Measurements from ENCODE around the gene PCNX2.

PCNX2 gene

DNA sequence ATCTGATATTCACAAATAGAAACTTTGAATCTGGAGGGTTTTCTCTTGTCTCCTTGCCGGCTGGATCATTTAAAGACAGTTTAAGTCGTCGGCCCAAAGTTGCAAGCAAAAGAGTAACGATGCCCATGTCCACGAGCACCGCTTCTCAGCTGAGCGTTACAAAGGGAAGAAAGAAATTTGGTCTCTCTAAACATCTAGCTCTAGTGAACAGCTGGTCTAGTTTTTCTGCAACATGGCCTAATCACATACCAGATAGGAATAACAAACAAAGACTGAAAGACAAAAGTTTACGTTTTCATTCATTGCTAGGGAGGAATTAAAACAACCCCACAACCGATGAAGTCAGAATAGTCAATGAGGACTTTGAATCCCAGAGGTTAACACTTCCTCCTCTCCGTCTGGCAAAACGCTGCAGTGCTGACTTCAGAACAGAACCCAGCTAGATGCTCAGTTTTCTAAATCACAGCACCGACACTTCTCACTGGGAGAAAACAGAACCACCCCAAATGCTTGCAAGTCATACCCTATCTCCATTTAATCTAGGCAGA is 275.7 kb downstream of the PCNX2 start:
- H3K4me3 ChIP-seq (ENCODE audit: low read depth in 1 of 2, low read length in 2 of 2): no peak overlapping the region

DNA sequence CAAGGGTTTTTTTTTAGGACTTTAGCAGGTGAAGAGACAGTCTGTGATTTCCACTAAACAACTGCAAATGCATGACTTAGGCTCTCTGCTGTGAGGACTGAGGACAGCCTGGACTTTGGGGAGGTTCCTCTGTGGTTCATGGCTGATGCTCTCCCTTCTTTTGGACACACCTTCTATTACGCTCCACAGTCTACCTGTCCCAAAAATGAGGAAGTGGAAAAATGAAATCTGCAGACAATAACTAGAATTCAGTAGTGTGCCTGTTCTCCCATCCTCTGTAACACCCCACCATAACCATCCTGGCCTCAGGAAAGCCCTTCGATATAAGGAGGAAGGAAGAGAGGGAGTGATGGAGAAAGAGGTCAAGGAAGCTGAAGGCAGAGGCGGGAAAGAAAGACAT is 276.4 kb downstream of the PCNX2 start:
- Histone ChIP-seq H3K4me3 (ENCODE audit: low read depth in 1 of 2, low read length in 2 of 2) (no peak overlapping the region), H3K27me3 (ENCODE audit: control insufficient read depth in 1 of 2, insufficient read depth in 2 of 2, low read length in 2 of 2) (no peaks in the 10 kb centered on the region), H3K9ac (ENCODE audit: low read depth in 1 of 2, low read length in 2 of 2) (no peak overlapping the region), H3K27ac (ENCODE audit: low read depth, low read length) (no peak overlapping the region), H3K4me1 (ENCODE audit: control insufficient read depth in 1 of 2, insufficient read depth in 2 of 2, low read length in 2 of 2) (peaks cover 4 to 10% of the 10 kb centered on the region in 2 donors), H3K36me3 (ENCODE audit: control insufficient read depth in 1 of 2, insufficient read depth in 2 of 2, low read length in 2 of 2) (peaks cover 0 to 2% of the 10 kb centered on the region in 2 donors), H3K9me3 (ENCODE audit: control insufficient read depth in 1 of 2, low read length in 2 of 2) (no peaks in the 10 kb centered on the region)

More for the DNA sequence above, 275.7 kb downstream of the PCNX2 start:
- no peaks in the 10 kb centered on the region for H3K9me3 ChIP-seq (ENCODE audit: control insufficient read depth in 1 of 2, low read length in 2 of 2)
- H3K36me3 ChIP-seq (ENCODE audit: control insufficient read depth in 1 of 2, insufficient read depth in 2 of 2, low read length in 2 of 2): no peaks in the 10 kb centered on the region
- H3K9ac ChIP-seq (ENCODE audit: low read depth in 1 of 2, low read length in 2 of 2): no peak overlapping the region
- no peak overlapping the region for H3K27ac ChIP-seq (ENCODE audit: low read depth, low read length)
- H3K27me3 ChIP-seq (ENCODE audit: control insufficient read depth in 1 of 2, insufficient read depth in 2 of 2, low read length in 2 of 2): no peaks in the 10 kb centered on the region
- H3K4me1 ChIP-seq (ENCODE audit: control insufficient read depth in 1 of 2, insufficient read depth in 2 of 2, low read length in 2 of 2): peaks cover 4 to 10% of the 10 kb centered on the region in 2 donors

DNA sequence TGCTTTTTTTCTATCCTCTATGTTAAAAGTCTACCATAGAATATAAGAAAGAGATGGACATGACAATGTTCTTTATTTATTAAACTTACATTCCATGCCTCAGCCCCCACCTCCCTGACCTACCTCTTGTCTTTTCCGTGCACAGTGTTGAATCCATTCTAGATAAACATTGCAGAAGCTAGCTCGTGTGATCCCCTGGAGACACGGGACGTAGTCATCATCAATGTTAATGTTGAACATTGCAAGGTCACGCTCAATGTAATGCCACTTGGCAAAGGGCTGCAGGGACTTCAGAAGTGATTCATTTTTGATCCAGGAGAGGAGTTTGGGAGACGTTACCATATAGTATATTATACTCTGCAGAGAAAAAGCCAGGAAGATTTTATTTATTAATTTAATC is 278.7 kb downstream of the PCNX2 start:
- no peaks in the 10 kb centered on the region for H3K27me3 ChIP-seq (ENCODE audit: control insufficient read depth in 1 of 2, insufficient read depth in 2 of 2, low read length in 2 of 2)
- H3K36me3 ChIP-seq (ENCODE audit: control insufficient read depth in 1 of 2, insufficient read depth in 2 of 2, low read length in 2 of 2): peaks cover 0 to 4% of the 10 kb centered on the region in 2 donors
- H3K4me3 ChIP-seq (ENCODE audit: low read depth in 1 of 2, low read length in 2 of 2): no peak overlapping the region
- no peak overlapping the region for H3K9ac ChIP-seq (ENCODE audit: low read depth in 1 of 2, low read length in 2 of 2)
- H3K4me1 ChIP-seq (ENCODE audit: control insufficient read depth in 1 of 2, insufficient read depth in 2 of 2, low read length in 2 of 2): peaks cover 4 to 10% of the 10 kb centered on the region in 2 donors
- no peak overlapping the region for H3K27ac ChIP-seq (ENCODE audit: low read depth, low read length)
- H3K9me3 ChIP-seq (ENCODE audit: control insufficient read depth in 1 of 2, low read length in 2 of 2): no peaks in the 10 kb centered on the region

DNA sequence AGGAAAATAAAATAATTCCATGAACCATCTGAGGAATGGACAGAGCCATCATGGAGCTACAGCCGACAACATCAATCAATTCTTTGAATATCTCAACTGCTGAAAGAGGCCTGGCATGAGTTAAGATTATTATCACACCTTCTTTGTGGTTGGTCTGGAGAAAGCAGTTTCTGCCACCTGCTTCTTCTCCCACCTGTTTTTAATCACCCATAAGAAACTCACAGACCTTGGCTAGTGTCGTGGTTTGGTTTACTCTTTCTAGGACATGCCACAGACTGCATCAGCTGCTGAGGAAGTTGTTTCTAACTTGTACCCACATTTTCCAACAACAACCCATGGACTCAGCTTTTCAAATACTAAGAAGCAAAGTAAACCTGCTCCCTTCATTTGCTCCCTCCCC is 279.6 kb downstream of the PCNX2 start:
- Histone ChIP-seq H3K9ac (ENCODE audit: low read depth in 1 of 2, low read length in 2 of 2) (no peak overlapping the region), H3K27me3 (ENCODE audit: control insufficient read depth in 1 of 2, insufficient read depth in 2 of 2, low read length in 2 of 2) (no peaks in the 10 kb centered on the region), H3K4me1 (ENCODE audit: control insufficient read depth in 1 of 2, insufficient read depth in 2 of 2, low read length in 2 of 2) (peaks cover 4 to 10% of the 10 kb centered on the region in 2 donors), H3K27ac (ENCODE audit: low read depth, low read length) (no peak overlapping the region), H3K4me3 (ENCODE audit: low read depth in 1 of 2, low read length in 2 of 2) (no peak overlapping the region), H3K9me3 (ENCODE audit: control insufficient read depth in 1 of 2, low read length in 2 of 2) (no peaks in the 10 kb centered on the region), H3K36me3 (ENCODE audit: control insufficient read depth in 1 of 2, insufficient read depth in 2 of 2, low read length in 2 of 2) (peaks cover 0 to 4% of the 10 kb centered on the region in 2 donors)

DNA sequence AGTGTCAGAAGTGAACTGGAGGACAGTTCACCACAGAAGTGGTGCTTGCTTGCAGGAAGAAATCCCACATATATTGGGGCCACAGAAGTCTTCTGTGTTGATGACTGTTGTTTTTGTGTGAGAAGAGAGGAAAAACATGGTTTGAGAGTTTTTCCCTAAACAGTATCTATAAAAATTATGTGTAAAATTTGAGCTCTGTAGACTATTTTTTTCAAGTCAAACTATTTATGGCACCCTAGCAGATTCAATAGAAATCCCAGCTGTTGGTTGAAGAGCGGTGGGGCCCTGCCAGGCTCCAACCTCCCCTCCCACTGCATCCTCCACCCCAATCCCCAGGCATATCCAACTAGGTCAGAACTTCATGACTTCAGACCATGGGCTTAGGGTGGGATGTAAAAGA is 283.5 kb downstream of the PCNX2 start:
- no peak overlapping the region for H3K9ac ChIP-seq (ENCODE audit: low read depth in 1 of 2, low read length in 2 of 2)
- H3K9me3 ChIP-seq (ENCODE audit: control insufficient read depth in 1 of 2, low read length in 2 of 2): no peaks in the 10 kb centered on the region
- H3K36me3 ChIP-seq (ENCODE audit: control insufficient read depth in 1 of 2, insufficient read depth in 2 of 2, low read length in 2 of 2): peaks cover 0 to 4% of the 10 kb centered on the region in 2 donors
- no peaks in the 10 kb centered on the region for H3K4me1 ChIP-seq (ENCODE audit: control insufficient read depth in 1 of 2, insufficient read depth in 2 of 2, low read length in 2 of 2)
- H3K4me3 ChIP-seq (ENCODE audit: low read depth in 1 of 2, low read length in 2 of 2): no peak overlapping the region
- no peaks in the 10 kb centered on the region for H3K27me3 ChIP-seq (ENCODE audit: control insufficient read depth in 1 of 2, insufficient read depth in 2 of 2, low read length in 2 of 2)
- H3K27ac ChIP-seq (ENCODE audit: low read depth, low read length): no peak overlapping the region

DNA sequence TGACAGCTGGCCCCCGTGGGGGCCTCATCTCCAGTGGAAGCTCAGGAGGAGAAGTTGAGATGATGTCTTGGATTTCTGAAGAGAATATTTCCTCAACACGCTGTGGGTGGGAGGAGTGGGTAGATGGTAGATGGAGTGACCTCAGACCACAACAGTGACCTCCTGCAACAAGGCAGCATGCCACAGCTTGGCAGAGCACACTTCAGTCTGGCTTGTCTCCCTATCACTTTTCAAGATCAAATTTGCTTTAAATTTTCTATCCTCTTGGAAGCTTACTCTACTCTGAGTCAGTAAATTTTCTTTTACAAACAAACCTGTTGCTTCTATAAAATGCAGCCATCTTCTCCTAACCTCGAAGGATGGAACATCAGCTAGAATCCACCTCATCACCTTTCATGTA is 285.4 kb downstream of the PCNX2 start:
- Histone ChIP-seq H3K27ac (ENCODE audit: low read depth, low read length) (no peak overlapping the region), H3K27me3 (ENCODE audit: control insufficient read depth in 1 of 2, insufficient read depth in 2 of 2, low read length in 2 of 2) (no peaks in the 10 kb centered on the region), H3K4me3 (ENCODE audit: low read depth in 1 of 2, low read length in 2 of 2) (no peak overlapping the region), H3K36me3 (ENCODE audit: control insufficient read depth in 1 of 2, insufficient read depth in 2 of 2, low read length in 2 of 2) (peaks cover 0 to 4% of the 10 kb centered on the region in 2 donors), H3K4me1 (ENCODE audit: control insufficient read depth in 1 of 2, insufficient read depth in 2 of 2, low read length in 2 of 2) (no peaks in the 10 kb centered on the region), H3K9me3 (ENCODE audit: control insufficient read depth in 1 of 2, low read length in 2 of 2) (no peaks in the 10 kb centered on the region), H3K9ac (ENCODE audit: low read depth in 1 of 2, low read length in 2 of 2) (no peak overlapping the region)

DNA sequence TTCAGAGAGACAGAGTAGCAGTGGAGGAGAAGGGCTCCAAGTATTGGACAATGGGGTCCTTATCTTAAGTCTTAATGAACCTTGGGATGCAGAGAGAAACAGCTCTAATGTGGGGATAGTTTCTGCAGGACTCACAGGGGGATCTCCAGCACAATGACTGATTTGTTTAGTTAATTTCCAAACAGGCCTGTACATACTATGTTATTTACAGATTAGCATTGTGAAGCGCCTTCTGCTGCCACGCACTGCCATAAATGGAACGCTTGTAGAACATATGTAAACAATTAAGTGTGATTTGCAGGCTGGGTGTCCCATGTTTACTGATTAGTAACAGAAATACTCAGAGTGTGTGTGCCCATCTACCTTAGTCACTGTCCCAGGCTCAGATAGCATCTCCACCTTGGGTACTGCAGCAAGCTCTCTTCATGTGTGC is 289.0 kb downstream of the PCNX2 start:
- no peaks in the 10 kb centered on the region for H3K36me3 ChIP-seq (ENCODE audit: control insufficient read depth in 1 of 2, insufficient read depth in 2 of 2, low read length in 2 of 2)
- no peaks in the 10 kb centered on the region for H3K9me3 ChIP-seq (ENCODE audit: control insufficient read depth in 1 of 2, low read length in 2 of 2)
- H3K9ac ChIP-seq (ENCODE audit: low read depth in 1 of 2, low read length in 2 of 2): no peak overlapping the region
- H3K4me3 ChIP-seq (ENCODE audit: low read depth in 1 of 2, low read length in 2 of 2): no peak overlapping the region
- H3K27me3 ChIP-seq (ENCODE audit: control insufficient read depth in 1 of 2, insufficient read depth in 2 of 2, low read length in 2 of 2): no peaks in the 10 kb centered on the region
- H3K27ac ChIP-seq (ENCODE audit: low read depth, low read length): no peak overlapping the region
- H3K4me1 ChIP-seq (ENCODE audit: control insufficient read depth in 1 of 2, insufficient read depth in 2 of 2, low read length in 2 of 2): no peaks in the 10 kb centered on the region

DNA sequence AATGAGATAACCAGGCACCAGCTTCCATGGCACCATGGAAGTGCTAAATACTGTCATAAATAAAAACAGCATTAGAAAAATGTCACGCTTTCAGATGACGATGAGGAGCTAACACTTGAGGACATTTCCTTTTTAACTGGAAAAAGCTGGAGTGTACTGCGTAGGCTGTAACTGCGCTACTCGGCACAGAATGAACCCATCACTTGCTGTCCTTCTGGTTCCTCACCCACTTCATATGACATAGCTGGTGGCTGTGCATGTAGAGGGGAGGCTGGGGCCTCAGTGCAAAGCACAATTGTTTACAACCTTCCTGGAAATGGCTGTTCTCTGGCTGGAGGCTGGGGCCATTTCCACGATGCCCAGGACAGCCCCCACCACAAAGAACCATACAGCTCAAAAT is 289.4 kb downstream of the PCNX2 start:
- H3K27ac ChIP-seq (ENCODE audit: low read depth, low read length): no peak overlapping the region
- H3K4me1 ChIP-seq (ENCODE audit: control insufficient read depth in 1 of 2, insufficient read depth in 2 of 2, low read length in 2 of 2): no peaks in the 10 kb centered on the region
- H3K9ac ChIP-seq (ENCODE audit: low read depth in 1 of 2, low read length in 2 of 2): no peak overlapping the region
- H3K4me3 ChIP-seq (ENCODE audit: low read depth in 1 of 2, low read length in 2 of 2): no peak overlapping the region
- no peaks in the 10 kb centered on the region for H3K27me3 ChIP-seq (ENCODE audit: control insufficient read depth in 1 of 2, insufficient read depth in 2 of 2, low read length in 2 of 2)
- H3K9me3 ChIP-seq (ENCODE audit: control insufficient read depth in 1 of 2, low read length in 2 of 2): no peaks in the 10 kb centered on the region
- H3K36me3 ChIP-seq (ENCODE audit: control insufficient read depth in 1 of 2, insufficient read depth in 2 of 2, low read length in 2 of 2): no peaks in the 10 kb centered on the region

DNA sequence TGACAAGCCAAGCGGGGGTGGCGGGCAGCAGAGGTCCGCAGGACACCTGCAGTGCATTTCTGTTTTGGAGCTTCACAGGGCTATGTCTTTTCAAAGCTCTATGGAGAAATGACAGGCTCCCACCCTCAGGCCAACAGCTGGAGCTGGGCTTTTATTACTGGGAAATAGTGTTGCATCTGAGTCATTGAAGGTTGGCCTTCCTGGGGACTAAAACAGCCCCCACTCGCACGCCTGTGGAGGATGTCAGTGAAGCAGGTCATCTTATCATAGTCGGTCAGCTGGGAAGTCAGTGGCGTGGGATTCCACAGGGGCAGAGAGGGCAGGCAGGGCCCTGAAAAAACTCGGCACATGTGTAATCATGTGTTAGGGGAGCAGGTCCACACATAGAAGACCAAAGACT is 289.8 kb downstream of the PCNX2 start:
- Histone ChIP-seq H3K27me3 (ENCODE audit: control insufficient read depth in 1 of 2, insufficient read depth in 2 of 2, low read length in 2 of 2) (no peaks in the 10 kb centered on the region), H3K27ac (ENCODE audit: low read depth, low read length) (no peak overlapping the region), H3K9ac (ENCODE audit: low read depth in 1 of 2, low read length in 2 of 2) (no peak overlapping the region), H3K4me3 (ENCODE audit: low read depth in 1 of 2, low read length in 2 of 2) (no peak overlapping the region), H3K36me3 (ENCODE audit: control insufficient read depth in 1 of 2, insufficient read depth in 2 of 2, low read length in 2 of 2) (no peaks in the 10 kb centered on the region), H3K9me3 (ENCODE audit: control insufficient read depth in 1 of 2, low read length in 2 of 2) (no peaks in the 10 kb centered on the region), H3K4me1 (ENCODE audit: control insufficient read depth in 1 of 2, insufficient read depth in 2 of 2, low read length in 2 of 2) (no peaks in the 10 kb centered on the region)

DNA sequence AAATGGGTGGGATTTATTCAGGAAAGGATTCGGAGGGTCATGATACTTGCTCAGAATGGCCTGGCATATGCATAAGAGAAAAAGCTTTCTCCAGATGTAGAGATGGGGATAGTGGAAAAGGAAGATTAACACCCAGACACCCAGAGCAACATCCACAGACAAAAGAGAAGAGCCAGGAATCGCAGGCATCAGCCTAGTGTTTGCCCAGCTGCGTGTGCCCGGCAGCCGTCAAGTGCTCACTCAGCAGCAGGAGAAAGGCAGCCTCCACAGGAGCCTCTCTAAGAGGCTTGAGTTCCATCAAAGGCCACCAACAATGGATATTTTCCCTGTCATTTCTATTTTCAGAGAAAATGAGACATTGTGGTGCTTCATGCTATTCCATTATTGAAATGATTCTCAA is 290.4 kb downstream of the PCNX2 start:
- Histone ChIP-seq H3K9me3 (ENCODE audit: control insufficient read depth in 1 of 2, low read length in 2 of 2) (no peaks in the 10 kb centered on the region), H3K4me3 (ENCODE audit: low read depth in 1 of 2, low read length in 2 of 2) (no peak overlapping the region), H3K36me3 (ENCODE audit: control insufficient read depth in 1 of 2, insufficient read depth in 2 of 2, low read length in 2 of 2) (no peaks in the 10 kb centered on the region), H3K27ac (ENCODE audit: low read depth, low read length) (no peak overlapping the region), H3K4me1 (ENCODE audit: control insufficient read depth in 1 of 2, insufficient read depth in 2 of 2, low read length in 2 of 2) (no peaks in the 10 kb centered on the region), H3K9ac (ENCODE audit: low read depth in 1 of 2, low read length in 2 of 2) (no peak overlapping the region), H3K27me3 (ENCODE audit: control insufficient read depth in 1 of 2, insufficient read depth in 2 of 2, low read length in 2 of 2) (no peaks in the 10 kb centered on the region)

DNA sequence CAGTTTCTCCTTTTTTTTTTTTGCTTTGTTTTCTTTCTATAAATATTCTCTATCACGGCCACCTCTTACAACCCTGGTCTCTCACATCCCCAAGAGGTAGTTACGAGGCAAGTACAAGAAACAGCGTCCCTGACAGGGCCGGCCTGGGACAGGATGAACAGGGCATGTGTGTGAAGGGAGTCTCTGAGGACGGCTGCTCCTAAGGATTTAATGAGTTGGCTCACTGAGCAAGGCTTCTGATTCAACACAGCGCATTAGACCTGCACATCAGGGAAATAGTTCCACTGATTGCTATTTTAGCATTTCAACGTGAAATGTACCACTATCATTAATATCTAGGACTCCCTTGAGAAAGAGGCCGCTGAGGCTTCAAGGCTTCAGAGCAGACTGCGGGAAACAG is 291.1 kb downstream of the PCNX2 start:
- no peak overlapping the region for H3K27ac ChIP-seq (ENCODE audit: low read depth, low read length)
- no peaks in the 10 kb centered on the region for H3K4me1 ChIP-seq (ENCODE audit: control insufficient read depth in 1 of 2, insufficient read depth in 2 of 2, low read length in 2 of 2)
- H3K4me3 ChIP-seq (ENCODE audit: low read depth in 1 of 2, low read length in 2 of 2): no peak overlapping the region
- H3K27me3 ChIP-seq (ENCODE audit: control insufficient read depth in 1 of 2, insufficient read depth in 2 of 2, low read length in 2 of 2): no peaks in the 10 kb centered on the region
- H3K9me3 ChIP-seq (ENCODE audit: control insufficient read depth in 1 of 2, low read length in 2 of 2): no peaks in the 10 kb centered on the region
- no peak overlapping the region for H3K9ac ChIP-seq (ENCODE audit: low read depth in 1 of 2, low read length in 2 of 2)
- no peaks in the 10 kb centered on the region for H3K36me3 ChIP-seq (ENCODE audit: control insufficient read depth in 1 of 2, insufficient read depth in 2 of 2, low read length in 2 of 2)
